Right hindlimb (tissue), 1 donor: ENCODE measurements around the gene TMCC1.

ENCODE experiments used
- DNase-seq: peaks from one replicate; pipeline ENCODE4 v3.0.0-alpha.2; 2018

Gene TMCC1

GRCh38 chr3:129606636-129607390 lies 286.7 kb downstream of the TMCC1 start, which contains the start of gene PLXND1:
TSS of gene PLXND1 (minus strand) at chr3:129606676. CDS start at chr3:129606639, 37 bp downstream.
- peak; percentile 84 for DNase-seq

DNA sequence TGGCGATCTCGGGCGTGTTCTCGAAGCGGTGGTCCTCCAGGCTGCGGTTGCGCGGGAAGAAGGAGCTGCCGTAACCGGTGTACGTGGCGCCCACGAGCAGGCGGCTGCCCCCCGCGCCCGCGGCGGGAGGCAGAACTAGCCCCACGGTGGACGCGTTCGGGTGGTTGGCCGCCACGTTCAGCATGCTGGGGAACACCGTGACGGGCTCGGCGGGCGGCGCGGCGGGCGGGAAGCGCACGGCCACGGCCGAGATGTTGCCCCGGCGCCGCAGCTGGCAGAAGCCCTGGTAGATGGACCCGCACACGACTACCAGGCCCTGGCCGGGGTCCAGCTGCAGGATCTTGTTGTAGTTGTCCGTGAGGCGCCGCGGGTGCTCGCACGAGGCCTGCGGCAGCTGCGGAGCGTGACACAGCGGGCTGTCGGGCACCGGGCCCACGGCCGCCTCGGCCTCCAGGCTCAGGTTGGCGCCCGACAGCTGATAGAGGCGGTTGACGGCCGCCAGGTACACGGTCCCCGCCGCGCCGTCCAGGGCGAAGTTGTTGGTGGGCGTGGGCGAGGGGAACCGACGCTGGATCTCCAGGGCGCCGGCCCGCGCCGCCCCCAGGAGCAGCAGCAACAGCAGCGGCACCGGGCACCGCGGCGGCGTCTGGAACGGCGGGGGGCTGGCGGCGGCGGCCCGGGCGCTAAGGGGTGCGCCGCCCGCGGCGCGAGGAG lies 287.4 kb downstream of the TMCC1 start:
- DNase-seq = peak; percentile 58

DNA sequence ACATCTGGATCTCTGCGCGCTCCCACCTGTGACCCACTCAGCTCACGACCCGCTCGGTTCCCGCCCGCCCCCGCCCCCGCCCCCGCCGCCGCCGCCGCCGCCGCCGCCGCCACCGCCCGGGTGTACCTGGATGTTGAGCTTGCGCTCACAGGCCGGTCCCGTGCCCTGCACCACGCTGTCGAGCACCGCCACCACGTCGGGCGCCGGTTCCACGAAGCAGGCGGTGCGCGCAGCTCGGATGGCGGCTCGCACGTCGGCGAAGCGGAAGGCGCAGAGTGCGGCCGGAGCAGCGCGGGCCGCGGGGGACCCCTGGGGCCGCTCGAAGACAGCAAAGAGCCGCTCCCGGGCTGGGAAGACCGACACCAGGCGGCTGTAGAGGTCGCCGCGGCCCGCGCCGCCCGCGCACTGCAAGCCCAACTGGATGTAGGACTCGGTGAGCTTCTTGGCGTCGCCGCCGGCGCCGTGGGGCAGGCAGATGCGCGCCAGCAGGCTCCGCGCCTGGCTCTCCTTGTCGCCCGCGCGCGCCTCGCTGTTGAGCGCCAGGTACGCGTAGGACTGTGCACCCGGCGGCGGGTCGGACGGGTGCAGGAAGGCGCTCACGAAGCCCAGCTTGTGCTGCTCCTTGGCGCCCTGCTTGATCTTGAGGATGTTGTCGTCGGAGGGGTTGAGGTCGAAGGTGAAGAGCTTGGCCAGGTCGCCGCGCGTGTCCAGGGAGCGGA lies 288.1 kb downstream of the TMCC1 start:
- peak; percentile 76 for DNase-seq

DNA sequence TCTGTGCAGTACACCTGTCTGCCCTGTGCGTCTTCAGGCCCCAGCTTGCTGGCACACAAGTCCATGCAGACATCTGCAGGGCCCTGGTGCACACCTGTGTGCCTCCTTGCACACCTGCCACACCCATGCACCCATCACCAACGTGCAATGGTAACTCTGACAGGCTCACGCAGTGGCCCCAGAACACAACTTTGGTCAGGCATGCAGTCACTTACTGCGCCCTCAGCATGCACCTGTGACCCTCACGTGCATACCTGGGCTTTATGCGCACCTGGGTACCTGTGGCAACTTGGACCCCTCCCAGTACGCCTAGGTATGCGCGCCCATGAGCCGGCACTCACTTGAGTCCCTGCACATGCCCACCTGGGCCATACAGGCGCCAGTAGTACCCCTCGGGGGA lies 288.7 kb downstream of the TMCC1 start:
- no peak for DNase-seq

GRCh38 chr3:129603991-129604749 lies 289.3 kb downstream of the TMCC1 start:
- no peak for DNase-seq

GRCh38 chr3:129603561-129603942 lies 290.0 kb downstream of the TMCC1 start:
- no peak for DNase-seq

- peak; percentile 82 for DNase-seq
Observed at GRCh38 chr3:129602730-129603560, 290.6 kb downstream of the TMCC1 start.

DNA sequence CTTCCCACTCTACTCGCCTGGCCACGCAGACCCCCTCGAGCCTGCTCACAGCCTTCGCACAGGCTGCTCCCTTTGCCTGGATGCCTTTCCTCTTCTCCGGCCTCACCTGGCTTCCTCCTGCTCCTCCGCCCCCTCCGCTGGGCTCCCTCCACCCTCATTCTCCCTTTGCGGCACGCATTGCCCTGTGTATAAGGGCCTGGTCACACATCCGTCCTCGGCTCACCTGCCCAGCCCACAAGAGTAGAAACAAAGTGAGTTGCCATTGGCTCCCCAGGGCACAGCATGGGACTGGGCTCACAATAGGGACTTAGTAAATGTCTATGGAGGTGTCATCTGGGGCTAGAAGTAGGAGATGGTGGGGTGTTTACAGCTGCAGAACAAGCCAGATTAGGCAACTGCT lies 291.2 kb downstream of the TMCC1 start:
- no peak for DNase-seq

GRCh38 chr3:129601713-129602112 lies 291.8 kb downstream of the TMCC1 start:
- DNase-seq = no peak

- no peak for DNase-seq
Observed at GRCh38 chr3:129600348-129600747, 293.2 kb downstream of the TMCC1 start.

- DNase-seq = peak; percentile 59
Observed at GRCh38 chr3:129599607-129600006, 293.9 kb downstream of the TMCC1 start.

DNA sequence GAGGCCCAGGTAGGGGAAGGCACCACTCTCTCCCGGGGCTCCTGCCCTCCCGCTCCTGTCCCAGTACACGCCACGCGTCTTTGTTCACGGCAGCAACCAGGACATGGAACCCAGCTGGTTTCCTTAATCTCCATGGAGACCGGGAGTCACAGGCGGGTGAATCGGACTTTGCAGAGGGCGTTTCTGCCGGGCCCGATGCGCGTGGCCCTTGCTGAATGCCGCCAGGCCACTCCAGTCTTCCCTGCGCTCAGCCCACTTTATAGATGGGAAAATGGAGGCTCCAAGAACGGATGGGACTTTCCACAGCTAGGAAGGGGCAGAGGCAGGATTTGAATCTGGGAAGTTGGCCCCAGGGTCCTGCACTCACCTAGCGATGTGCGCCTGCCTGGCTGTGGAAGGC lies 294.4 kb downstream of the TMCC1 start:
- DNase-seq = no peak

GRCh38 chr3:129598484-129598883 lies 295.0 kb downstream of the TMCC1 start:
- DNase-seq = no peak

- DNase-seq = no peak
Observed at GRCh38 chr3:129598000-129598381, 295.5 kb downstream of the TMCC1 start.
